Ishikawa (cell line): ENCODE measurements around the gene RIN3.

Experiments used
- EGR1 ChIP-seq: IDR thresholded peaks from 2 replicates; pipeline ENCODE4 v1.6.1; 2012
- EP300 ChIP-seq: IDR thresholded peaks from 2 replicates; pipeline ENCODE4 v1.6.1; 2012; ENCODE audit warnings: borderline replicate concordance
- MAX ChIP-seq: IDR thresholded peaks from 2 replicates; pipeline ENCODE4 v1.6.1; 2012
- RAD21 ChIP-seq: IDR thresholded peaks from 2 replicates; pipeline ENCODE4 v1.6.1; 2012; ENCODE audit warnings: low read depth
- REST ChIP-seq: IDR thresholded peaks from 2 replicates; pipeline ENCODE4 v1.6.1; 2012; ENCODE audit warnings: low read depth, mild to moderate bottlenecking
- TAF1 ChIP-seq: IDR thresholded peaks from 2 replicates; pipeline ENCODE4 v1.6.1; 2012; ENCODE audit warnings: low read depth, mild to moderate bottlenecking
- TEAD4 ChIP-seq: IDR thresholded peaks from 2 replicates; pipeline ENCODE4 v1.6.1; 2012
- USF1 ChIP-seq: IDR thresholded peaks from 2 replicates; pipeline ENCODE4 v1.6.1; 2012
- YY1 ChIP-seq: IDR thresholded peaks from 2 replicates; pipeline ENCODE4 v1.6.1; 2012; ENCODE audit warnings: low read depth

- TF ChIP-seq YY1: no peak
- TF ChIP-seq TEAD4: no peak
- no peak for TF ChIP-seq TAF1
- no peak for TF ChIP-seq REST
- TF ChIP-seq USF1: no peak
- TF ChIP-seq MAX: no peak
- no peak for TF ChIP-seq EP300
- TF ChIP-seq EGR1: no peak
- no peak for TF ChIP-seq RAD21
Measured at GRCh38 chr14:92484132-92484823, 29.3 kb upstream of the RIN3 start.
